HG02970 (cell line): ENCODE results near the gene PTCD1.
"Not testable (repeated sequence)": the region's sequence is repeated elsewhere in the genome, so short reads cannot be mapped to it uniquely, and the experiment has no call there.

ENCODE experiments used
- ATAC-seq: cut with Tn5 transposase; IDR thresholded peaks from one replicate; pipeline ENCODE4 v1.9.1; 2021; ENCODE audit warnings: mild to moderate bottlenecking, moderate library complexity, moderate number of reproducible peaks; ENCODE audit not compliant: unreplicated experiment, low FRiP score

PTCD1 gene

GRCh38 chr7:99392046-99392445 is 46.6 kb downstream of the PTCD1 start:
- ATAC-seq = no peak

GRCh38 chr7:99390941-99391602 is 47.5 kb downstream of the PTCD1 start:
- ATAC-seq = no peak

- ATAC-seq = no peak
Observed at GRCh38 chr7:99389772-99390171, 48.8 kb downstream of the PTCD1 start.

- no peak for ATAC-seq
Observed at GRCh38 chr7:99387912-99388311, 50.7 kb downstream of the PTCD1 start.

- ATAC-seq = not testable (repeated sequence)
Observed at GRCh38 chr7:99387239-99387635, 51.4 kb downstream of the PTCD1 start.

GRCh38 chr7:99386584-99387238 is 51.9 kb downstream of the PTCD1 start:
- ATAC-seq = no peak

- ATAC-seq = no peak
Observed at GRCh38 chr7:99385564-99385963, 53.0 kb downstream of the PTCD1 start.

GRCh38 chr7:99384523-99384922 is 54.1 kb downstream of the PTCD1 start:
- ATAC-seq = no peak

GRCh38 chr7:99383791-99384370 is 54.7 kb downstream of the PTCD1 start:
- ATAC-seq = no peak

GRCh38 chr7:99383203-99383602 is 55.4 kb downstream of the PTCD1 start:
- ATAC-seq = no peak

- no peak for ATAC-seq
Observed at GRCh38 chr7:99381664-99382075, 56.9 kb downstream of the PTCD1 start.

GRCh38 chr7:99380823-99381663 is 57.6 kb downstream of the PTCD1 start:
- ATAC-seq = peak; percentile 67

- peak; percentile 33 for ATAC-seq
Observed at GRCh38 chr7:99380032-99380822, 58.4 kb downstream of the PTCD1 start.

GRCh38 chr7:99379693-99380031 is 58.9 kb downstream of the PTCD1 start:
- not testable (repeated sequence) for ATAC-seq

- no peak for ATAC-seq
Observed at GRCh38 chr7:99379043-99379577, 59.5 kb downstream of the PTCD1 start.

GRCh38 chr7:99375070-99375807 is 63.4 kb downstream of the PTCD1 start:
- no peak for ATAC-seq

- ATAC-seq = peak; percentile 51
Observed at GRCh38 chr7:99374111-99375064, 64.2 kb downstream of the PTCD1 start, which contains the start of gene ARPC1B. Gene ARPC1B (plus strand): TSS chr7:99374730. CDS start chr7:99385715, 10,985 bp downstream.
